ENCODE results near the gene TBCK.
"Not testable (repeated sequence)": the region's sequence is repeated elsewhere in the genome, so short reads cannot be mapped to it uniquely, and the experiment has no call there.

Gene TBCK

GRCh38 chr4:106315968-106316772 lies at the start of gene TBCK, which contains the start of gene AIMP1:
TSS of gene TBCK (minus strand) at chr4:106316209. CDS start at chr4:106308960, 7,249 bp downstream.
TSS of gene AIMP1 (plus strand) at chr4:106316550. CDS start at chr4:106325010, 8,460 bp downstream.
- peak; percentile 95 for DNase-seq

- DNase-seq = no peak
Observed at GRCh38 chr4:106365613-106366012, 49.6 kb upstream of the TBCK start.

GRCh38 chr4:106364282-106364681 lies 48.3 kb upstream of the TBCK start:
- DNase-seq = no peak

GRCh38 chr4:106362086-106362825 lies 46.2 kb upstream of the TBCK start:
- no peak for DNase-seq

- DNase-seq = no peak
Observed at GRCh38 chr4:106358899-106359298, 42.9 kb upstream of the TBCK start.

GRCh38 chr4:106355193-106355592 lies 39.2 kb upstream of the TBCK start:
- DNase-seq = no peak

- DNase-seq = no peak
Observed at GRCh38 chr4:106353786-106354185, 37.8 kb upstream of the TBCK start.

GRCh38 chr4:106351016-106351415 lies 35.0 kb upstream of the TBCK start:
- DNase-seq = no peak

GRCh38 chr4:106347167-106347566 lies 31.2 kb upstream of the TBCK start:
- no peak for DNase-seq

GRCh38 chr4:106344647-106344970 lies 28.6 kb upstream of the TBCK start:
- no peak for DNase-seq

GRCh38 chr4:106343865-106344646 lies 28.0 kb upstream of the TBCK start:
- DNase-seq = no peak

- no peak for DNase-seq
Observed at GRCh38 chr4:106340774-106341173, 24.8 kb upstream of the TBCK start.

GRCh38 chr4:106339431-106339830 lies 23.4 kb upstream of the TBCK start:
- no peak for DNase-seq

- no peak for DNase-seq
Observed at GRCh38 chr4:106338671-106339070, 22.7 kb upstream of the TBCK start.

GRCh38 chr4:106337916-106338315 lies 21.9 kb upstream of the TBCK start:
- no peak for DNase-seq

- no peak for DNase-seq
Observed at GRCh38 chr4:106336618-106337017, 20.6 kb upstream of the TBCK start.

- DNase-seq = no peak
Observed at GRCh38 chr4:106334741-106335470, 18.9 kb upstream of the TBCK start.

- no peak for DNase-seq
Observed at GRCh38 chr4:106333186-106333585, 17.2 kb upstream of the TBCK start.

- DNase-seq = no peak
Observed at GRCh38 chr4:106329041-106329618, 13.1 kb upstream of the TBCK start.

GRCh38 chr4:106325800-106326199 lies 9.8 kb upstream of the TBCK start:
- DNase-seq = no peak

GRCh38 chr4:106323119-106323518 lies 7.1 kb upstream of the TBCK start:
- DNase-seq = no peak

GRCh38 chr4:106321814-106322213 lies 5.8 kb upstream of the TBCK start:
- not testable (repeated sequence) for DNase-seq
